ENCODE measurements around the gene OR2AK2.
"Not testable (repeated sequence)": the region's sequence is repeated elsewhere in the genome, so short reads cannot be mapped to it uniquely, and the experiment has no call there.

GRCh38 chr1:247936965-247937734 is 27.9 kb upstream of the OR2AK2 start:
- peak; percentile 82 for TF ChIP-seq CTCF (conservative IDR thresholded peaks at IDR 0.05; ENCODE audit: low read length)
- not testable (repeated sequence) for TF ChIP-seq EZH2phosphoT487 (IDR thresholded peaks at IDR 0.05; ENCODE audit: borderline replicate concordance, low read depth, low read length)

Data from OCI-LY7 (cell line).